HG03342 (cell line): ENCODE measurements around the gene PPP2R3A.

Experiments used
- ATAC-seq: cut with Tn5 transposase; IDR thresholded peaks from one replicate; pipeline ENCODE4 v1.9.1; 2021; ENCODE audit warnings: mild to moderate bottlenecking, moderate library complexity; ENCODE audit not compliant: unreplicated experiment

PPP2R3A gene

GRCh38 chr3:136192831-136193230 lies 227.3 kb downstream of the PPP2R3A start:
- no peak for ATAC-seq

- no peak for ATAC-seq
These were observed 227.9 kb downstream of the PPP2R3A start for GRCh38 chr3:136193278-136194054.

GRCh38 chr3:136194409-136195257 lies 229.1 kb downstream of the PPP2R3A start:
- no peak for ATAC-seq

- ATAC-seq = peak; percentile 35
These were observed 229.9 kb downstream of the PPP2R3A start for GRCh38 chr3:136195258-136196063.

GRCh38 chr3:136196064-136196400 lies 230.5 kb downstream of the PPP2R3A start, which contains the start of gene MSL2:
Gene MSL2, minus strand, starts transcription at chr3:136196335. Its CDS starts 1,222 bp downstream, at chr3:136195113.
- no peak for ATAC-seq

GRCh38 chr3:136196401-136197158 lies 231.1 kb downstream of the PPP2R3A start:
- peak; percentile 61 for ATAC-seq

DNA sequence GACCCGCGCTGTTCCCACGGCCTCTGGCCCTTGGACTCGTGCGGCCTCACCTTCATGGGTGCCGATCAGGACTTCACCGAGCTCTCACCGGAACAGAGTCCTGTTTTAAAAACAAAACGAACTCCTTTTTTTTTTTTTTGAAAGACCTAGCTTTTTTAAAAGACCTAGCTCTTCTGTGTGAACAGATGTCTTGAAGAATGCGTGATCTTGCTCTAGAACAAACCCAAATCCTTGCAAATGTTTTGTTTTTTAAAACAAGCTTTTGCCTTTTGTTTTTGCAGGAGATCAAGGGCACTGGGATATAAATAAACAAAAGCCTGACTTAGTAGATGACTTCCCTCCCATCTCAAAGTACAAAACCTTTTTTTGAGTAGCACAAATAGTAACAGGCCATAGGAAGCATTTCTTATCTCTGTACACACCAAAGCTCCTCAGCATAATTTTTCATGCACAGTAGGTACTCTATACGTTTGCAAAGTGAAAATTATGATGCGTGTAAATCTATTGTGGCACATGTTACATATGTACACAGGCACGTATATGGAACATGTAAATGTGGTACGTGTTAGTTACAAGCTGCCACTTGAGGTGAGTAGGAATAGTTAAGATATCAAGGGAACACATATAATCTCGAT lies 231.7 kb downstream of the PPP2R3A start:
- ATAC-seq = no peak
